ENCODE results near the gene OR2V2.
"Not testable (repeated sequence)": the region's sequence is repeated elsewhere in the genome, so short reads cannot be mapped to it uniquely, and the experiment has no call there.

OR2V2 gene

GRCh38 chr5:181120306-181120705, 27.1 kb upstream of the OR2V2 start:
- Histone ChIP-seq H3K4me1 (ENCODE audit: control insufficient read depth, insufficient read depth, low read length) (peaks cover 17% of the 10 kb centered on the region), H3K9ac (ENCODE audit: low read length) (no peak overlapping the region), H3K4me3 (ENCODE audit: low read length) (no peak overlapping the region), H3K36me3 (ENCODE audit: control insufficient read depth, insufficient read depth, low read length, severe bottlenecking) (no peaks in the 10 kb centered on the region), H3K27me3 (replicated peaks; ENCODE audit: control insufficient read depth, insufficient read depth, low read length) (peaks cover 3% of the 10 kb centered on the region), H3K9me3 (ENCODE audit: control insufficient read depth, low read length) (no peaks in the 10 kb centered on the region)
- peak; percentile 22 for DNase-seq (ENCODE audit: low read depth)

DNA sequence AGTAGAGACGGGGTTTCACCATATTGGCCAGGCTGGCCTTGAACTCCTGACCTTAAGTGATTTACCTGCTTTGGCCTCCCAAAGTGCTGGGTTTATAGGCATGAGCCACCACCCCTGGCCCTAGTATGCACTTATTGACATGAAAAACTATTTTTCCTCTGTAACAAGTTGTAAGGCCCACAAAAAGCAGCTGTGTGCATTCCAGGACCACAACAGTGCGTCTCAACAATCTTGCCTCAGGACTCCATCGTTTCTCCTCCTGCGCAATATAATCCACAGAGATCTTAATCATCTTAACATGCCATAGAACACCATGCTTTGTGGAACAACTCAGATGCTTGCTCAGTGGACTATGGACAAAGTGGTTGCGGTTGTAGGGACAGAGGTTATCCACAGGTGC, 26.6 kb upstream of the OR2V2 start:
- H3K9ac ChIP-seq (ENCODE audit: low read length), result no peak overlapping the region
- DNase-seq (ENCODE audit: low read depth), result no peak

DNA sequence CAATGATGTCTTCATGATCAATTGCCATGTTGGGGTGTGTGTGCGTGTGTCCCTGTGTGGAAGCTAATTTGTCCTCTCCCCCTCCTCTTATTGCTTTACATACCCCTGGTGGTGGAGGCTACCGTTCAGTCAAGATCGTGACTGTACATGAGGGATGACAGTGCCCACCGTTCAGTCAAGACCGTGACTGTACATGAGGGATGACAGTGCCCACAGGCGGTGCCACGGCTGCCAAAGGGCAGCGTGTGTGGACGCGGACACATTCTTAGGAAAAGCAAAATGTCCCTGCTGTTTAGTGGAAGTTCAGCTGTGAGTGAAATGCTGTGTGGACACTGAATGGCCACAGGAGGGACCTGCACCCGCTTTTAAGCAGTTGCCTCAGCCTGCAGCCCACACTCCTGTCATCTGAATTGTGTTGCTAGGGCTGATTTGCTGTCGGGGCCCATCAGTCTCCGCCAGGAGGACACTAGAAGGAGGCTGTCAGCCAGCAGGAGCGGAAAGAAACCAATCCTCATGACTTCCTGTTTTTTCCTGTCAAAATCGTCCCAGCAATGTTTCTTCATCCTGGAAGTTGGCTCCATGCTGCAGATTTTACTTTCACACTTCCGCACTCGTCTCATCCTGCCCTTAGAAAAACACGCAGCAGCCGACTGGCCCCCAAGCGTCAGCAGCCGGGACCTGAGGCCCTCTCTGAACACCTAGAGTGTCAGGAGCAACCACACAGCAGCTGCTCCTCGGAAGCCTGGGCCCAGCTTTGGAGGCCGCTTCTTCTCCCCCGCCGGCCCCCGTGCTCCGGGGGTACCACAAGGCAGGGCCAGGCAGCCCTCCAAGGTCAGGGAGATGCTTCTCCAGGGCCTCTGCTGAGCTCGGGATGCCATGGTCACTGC, 25.5 kb upstream of the OR2V2 start:
- H3K4me1 ChIP-seq (ENCODE audit: control insufficient read depth, insufficient read depth, low read length), result peaks cover 14% of the 10 kb centered on the region
- no peaks in the 10 kb centered on the region for H3K36me3 ChIP-seq (ENCODE audit: control insufficient read depth, insufficient read depth, low read length, severe bottlenecking)
- H3K9me3 ChIP-seq (ENCODE audit: control insufficient read depth, low read length), result no peaks in the 10 kb centered on the region
- H3K4me3 ChIP-seq (ENCODE audit: low read length), result no peak overlapping the region
- H3K27me3 ChIP-seq (replicated peaks; ENCODE audit: control insufficient read depth, insufficient read depth, low read length), result peaks cover 4% of the 10 kb centered on the region
- DNase-seq (ENCODE audit: low read depth), result no peak
- no peak overlapping the region for H3K9ac ChIP-seq (ENCODE audit: low read length)

More for the DNA sequence above, 26.6 kb upstream of the OR2V2 start:
- Histone ChIP-seq H3K36me3 (ENCODE audit: control insufficient read depth, insufficient read depth, low read length, severe bottlenecking) (no peaks in the 10 kb centered on the region), H3K9me3 (ENCODE audit: control insufficient read depth, low read length) (no peaks in the 10 kb centered on the region), H3K4me1 (ENCODE audit: control insufficient read depth, insufficient read depth, low read length) (peaks cover 14% of the 10 kb centered on the region), H3K27me3 (replicated peaks; ENCODE audit: control insufficient read depth, insufficient read depth, low read length) (no peaks in the 10 kb centered on the region), H3K4me3 (ENCODE audit: low read length) (no peak overlapping the region)

GRCh38 chr5:181124526-181124925, 22.9 kb upstream of the OR2V2 start:
- Histone ChIP-seq H3K4me1 (ENCODE audit: control insufficient read depth, insufficient read depth, low read length) (peaks cover 14% of the 10 kb centered on the region), H3K27me3 (replicated peaks; ENCODE audit: control insufficient read depth, insufficient read depth, low read length) (peaks cover 23% of the 10 kb centered on the region), H3K36me3 (ENCODE audit: control insufficient read depth, insufficient read depth, low read length, severe bottlenecking) (no peaks in the 10 kb centered on the region), H3K9me3 (ENCODE audit: control insufficient read depth, low read length) (no peaks in the 10 kb centered on the region), H3K9ac (ENCODE audit: low read length) (no peak overlapping the region), H3K4me3 (ENCODE audit: low read length) (no peak overlapping the region)
- DNase-seq (ENCODE audit: low read depth), result no peak

DNA sequence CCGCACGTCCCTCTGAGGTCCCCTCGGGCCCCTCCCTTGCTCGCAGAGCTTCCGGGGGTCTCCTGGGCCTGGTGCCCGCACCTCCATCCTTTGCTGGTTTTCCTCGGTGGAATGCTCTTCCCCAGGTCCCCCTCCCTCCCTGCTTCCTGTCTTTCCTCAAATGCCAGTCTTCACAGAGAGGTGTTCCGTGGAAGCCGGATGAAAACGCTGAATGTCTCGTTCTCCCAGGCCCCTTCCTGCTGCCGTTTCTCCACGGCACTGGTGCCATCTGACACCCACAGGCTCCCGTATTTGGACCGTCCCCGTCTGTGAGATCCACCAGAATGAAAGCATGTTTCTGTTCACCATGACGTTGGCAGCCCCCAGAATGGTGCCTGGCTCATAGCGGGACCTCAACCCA, 20.5 kb upstream of the OR2V2 start:
- Histone ChIP-seq H3K27me3 (replicated peaks; ENCODE audit: control insufficient read depth, insufficient read depth, low read length) (peaks cover 28% of the 10 kb centered on the region), H3K36me3 (ENCODE audit: control insufficient read depth, insufficient read depth, low read length, severe bottlenecking) (no peaks in the 10 kb centered on the region), H3K4me3 (ENCODE audit: low read length) (no peak overlapping the region), H3K4me1 (ENCODE audit: control insufficient read depth, insufficient read depth, low read length) (peaks cover 2% of the 10 kb centered on the region), H3K9ac (ENCODE audit: low read length) (no peak overlapping the region), H3K9me3 (ENCODE audit: control insufficient read depth, low read length) (no peaks in the 10 kb centered on the region)
- DNase-seq (ENCODE audit: low read depth), result no peak

DNA sequence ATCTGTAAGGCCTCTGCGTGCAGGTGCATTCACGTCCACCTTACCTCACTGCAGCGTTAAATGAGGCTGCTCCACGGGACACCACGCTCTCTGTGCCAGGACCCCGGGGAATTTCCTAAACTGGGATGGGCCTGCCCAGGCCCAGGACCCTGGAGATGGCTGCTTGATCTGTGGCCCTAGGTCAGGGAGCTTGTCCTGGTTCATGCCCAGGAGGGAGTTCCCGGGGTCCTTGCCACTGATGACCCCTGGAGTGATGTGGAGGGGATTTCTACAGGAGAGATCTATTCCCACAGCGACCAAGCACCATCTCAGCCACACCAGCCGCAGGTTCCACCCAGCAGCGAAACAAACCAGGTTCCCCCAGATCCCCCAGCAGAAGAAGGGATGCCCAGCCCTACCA, 19.9 kb upstream of the OR2V2 start:
- no peak for DNase-seq (ENCODE audit: low read depth)
- no peaks in the 10 kb centered on the region for H3K4me1 ChIP-seq (ENCODE audit: control insufficient read depth, insufficient read depth, low read length)
- no peaks in the 10 kb centered on the region for H3K36me3 ChIP-seq (ENCODE audit: control insufficient read depth, insufficient read depth, low read length, severe bottlenecking)
- no peaks in the 10 kb centered on the region for H3K9me3 ChIP-seq (ENCODE audit: control insufficient read depth, low read length)
- peaks cover 28% of the 10 kb centered on the region for H3K27me3 ChIP-seq (replicated peaks; ENCODE audit: control insufficient read depth, insufficient read depth, low read length)
- no peak overlapping the region for H3K4me3 ChIP-seq (ENCODE audit: low read length)
- H3K9ac ChIP-seq (ENCODE audit: low read length), result no peak overlapping the region

DNA sequence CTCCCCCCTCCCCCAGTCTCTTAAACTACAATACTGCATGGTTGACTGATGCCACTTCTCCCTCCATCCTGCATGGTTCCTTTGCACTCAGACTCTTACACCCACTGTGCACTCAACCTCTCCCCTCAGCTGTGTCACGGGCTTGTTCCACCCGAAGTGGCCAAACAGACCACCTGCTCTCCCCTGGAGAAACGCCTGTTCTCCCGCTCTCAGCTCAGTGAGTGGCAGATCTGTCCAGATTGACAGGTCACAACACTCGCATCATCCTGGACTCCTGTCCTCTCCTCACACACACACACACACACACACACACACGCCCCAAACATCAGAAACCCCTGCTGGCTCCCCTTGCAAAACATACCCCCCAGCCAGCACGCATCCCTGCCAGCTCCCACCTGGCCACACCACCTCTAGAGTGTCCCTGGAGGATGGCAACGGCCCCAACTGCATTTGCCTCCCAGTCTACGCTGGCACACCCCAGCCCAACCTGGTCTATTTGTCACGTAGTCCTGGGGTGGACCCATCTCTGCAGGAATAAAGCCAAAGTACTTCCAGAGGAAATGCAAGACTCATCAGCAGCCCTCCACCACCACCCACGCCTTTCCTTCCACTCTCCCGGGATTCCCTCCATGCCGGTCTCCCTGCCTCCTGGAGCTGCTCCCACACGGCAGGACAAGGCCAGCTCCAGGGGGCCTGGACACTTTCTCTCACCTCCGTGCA, 19.3 kb upstream of the OR2V2 start:
- Histone ChIP-seq H3K9me3 (ENCODE audit: control insufficient read depth, low read length) (no peaks in the 10 kb centered on the region), H3K9ac (ENCODE audit: low read length) (no peak overlapping the region), H3K4me1 (ENCODE audit: control insufficient read depth, insufficient read depth, low read length) (no peaks in the 10 kb centered on the region), H3K4me3 (ENCODE audit: low read length) (no peak overlapping the region), H3K27me3 (replicated peaks; ENCODE audit: control insufficient read depth, insufficient read depth, low read length) (peaks cover 28% of the 10 kb centered on the region), H3K36me3 (ENCODE audit: control insufficient read depth, insufficient read depth, low read length, severe bottlenecking) (no peaks in the 10 kb centered on the region)
- DNase-seq (ENCODE audit: low read depth), result no peak

DNA sequence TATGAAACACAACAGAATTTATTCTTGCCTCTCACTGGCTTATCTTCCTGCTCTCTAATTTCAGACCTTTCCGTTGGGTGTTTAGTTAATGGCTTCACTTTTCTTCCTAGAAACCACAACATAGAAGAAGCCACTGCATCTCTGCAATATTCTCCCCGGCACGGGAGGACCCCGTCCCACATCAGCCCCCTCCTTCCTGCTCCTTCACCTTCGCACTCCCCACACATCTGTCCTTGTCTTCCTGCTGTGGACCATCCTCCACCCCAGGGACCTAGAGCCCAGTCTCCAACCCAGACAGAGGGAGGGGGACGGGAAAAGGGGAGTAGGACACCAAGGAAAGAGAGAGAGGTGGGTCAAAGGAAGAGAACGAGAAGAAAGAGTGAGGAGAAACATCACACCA, 17.8 kb upstream of the OR2V2 start:
- DNase-seq (ENCODE audit: low read depth), result no peak
- Histone ChIP-seq H3K9ac (ENCODE audit: low read length) (no peak overlapping the region), H3K27me3 (replicated peaks; ENCODE audit: control insufficient read depth, insufficient read depth, low read length) (peaks cover 28% of the 10 kb centered on the region), H3K4me3 (ENCODE audit: low read length) (no peak overlapping the region), H3K9me3 (ENCODE audit: control insufficient read depth, low read length) (no peaks in the 10 kb centered on the region), H3K36me3 (ENCODE audit: control insufficient read depth, insufficient read depth, low read length, severe bottlenecking) (no peaks in the 10 kb centered on the region), H3K4me1 (ENCODE audit: control insufficient read depth, insufficient read depth, low read length) (peaks cover 10% of the 10 kb centered on the region)

DNA sequence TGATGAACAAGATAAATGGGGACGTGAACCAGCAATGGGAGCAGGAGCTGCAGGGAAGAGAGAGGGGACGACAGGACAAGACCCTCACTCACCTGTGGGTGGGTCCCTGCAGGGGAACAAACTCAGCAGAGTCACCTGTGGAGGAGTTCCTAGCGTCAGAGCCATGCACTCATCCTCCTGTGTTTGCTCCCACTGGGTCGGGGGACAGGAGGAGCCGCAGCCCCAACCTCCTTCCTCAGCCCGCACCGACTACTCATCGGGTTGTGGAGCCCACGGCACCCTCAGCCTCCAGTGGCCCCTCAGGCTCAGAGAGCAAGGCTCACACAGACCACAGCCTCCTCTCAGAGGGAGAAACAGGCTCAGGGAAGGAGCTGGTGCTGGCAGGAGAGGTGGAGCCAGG, 17.3 kb upstream of the OR2V2 start:
- H3K4me3 ChIP-seq (ENCODE audit: low read length); DNase-seq (ENCODE audit: low read depth); H3K9ac ChIP-seq (ENCODE audit: low read length); H3K9me3 ChIP-seq (ENCODE audit: control insufficient read depth, low read length); H3K36me3 ChIP-seq (ENCODE audit: control insufficient read depth, insufficient read depth, low read length, severe bottlenecking): not testable (repeated sequence)
- Histone ChIP-seq H3K4me1 (ENCODE audit: control insufficient read depth, insufficient read depth, low read length) (peaks cover 12% of the 10 kb centered on the region), H3K27me3 (replicated peaks; ENCODE audit: control insufficient read depth, insufficient read depth, low read length) (peaks cover 28% of the 10 kb centered on the region)

- H3K9ac ChIP-seq (ENCODE audit: low read length), result no peak within 1 kb of the TSS
- no peaks in the 10 kb centered on the region for H3K36me3 ChIP-seq (ENCODE audit: control insufficient read depth, insufficient read depth, low read length, severe bottlenecking)
- H3K4me3 ChIP-seq (ENCODE audit: low read length), result no peak within 1 kb of the TSS
- DNase-seq (ENCODE audit: low read depth), result no peak
- H3K27me3 ChIP-seq (replicated peaks; ENCODE audit: control insufficient read depth, insufficient read depth, low read length), result peaks cover 28% of the 10 kb centered on the region
- no peaks in the 10 kb centered on the region for H3K9me3 ChIP-seq (ENCODE audit: control insufficient read depth, low read length)
- H3K4me1 ChIP-seq (ENCODE audit: control insufficient read depth, insufficient read depth, low read length), result peaks cover 15% of the 10 kb centered on the region
Observed at GRCh38 chr5:181130832-181131496, 16.4 kb upstream of the OR2V2 start, which contains the start of gene OR2V1. Gene OR2V1, minus strand, starts transcription at chr5:181131169. Its CDS starts 5,865 bp downstream, at chr5:181125304.

GRCh38 chr5:181131514-181131913, 15.9 kb upstream of the OR2V2 start:
- no peak for DNase-seq (ENCODE audit: low read depth)
- H3K27me3 ChIP-seq (replicated peaks; ENCODE audit: control insufficient read depth, insufficient read depth, low read length), result peaks cover 27% of the 10 kb centered on the region
- peaks cover 15% of the 10 kb centered on the region for H3K4me1 ChIP-seq (ENCODE audit: control insufficient read depth, insufficient read depth, low read length)
- H3K36me3 ChIP-seq (ENCODE audit: control insufficient read depth, insufficient read depth, low read length, severe bottlenecking), result no peaks in the 10 kb centered on the region
- H3K9ac ChIP-seq (ENCODE audit: low read length), result no peak overlapping the region
- no peaks in the 10 kb centered on the region for H3K9me3 ChIP-seq (ENCODE audit: control insufficient read depth, low read length)
- no peak overlapping the region for H3K4me3 ChIP-seq (ENCODE audit: low read length)
